Measurements from ENCODE around the gene COPS6.
"Not testable (repeated sequence)": the region's sequence is repeated elsewhere in the genome, so short reads cannot be mapped to it uniquely, and the experiment has no call there.

COPS6 gene

GRCh38 chr7:100126931-100127865 lies 38.4 kb downstream of the COPS6 start, which contains the start of gene MBLAC1:
Gene MBLAC1, plus strand, starts transcription at chr7:100126967. Its CDS starts 429 bp downstream, at chr7:100127396.
- Histone ChIP-seq H3K27ac (peak within 1 kb of the TSS; percentile 87 to 95), H3K4me3 (peak within 1 kb of the TSS; percentile 89)
- no peak for TF ChIP-seq CTCF (IDR thresholded peaks at IDR 0.05)
- peak; percentile 90 for DNase-seq (ENCODE audit: low spot score)

GRCh38 chr7:100127866-100128636 lies 39.3 kb downstream of the COPS6 start:
- Histone ChIP-seq H3K4me3 (peak overlapping the region; percentile 89), H3K27ac (peak overlapping the region; percentile 87 to 95)
- no peak for DNase-seq (ENCODE audit: low spot score)
- TF ChIP-seq CTCF (IDR thresholded peaks at IDR 0.05), result no peak

- no peak for TF ChIP-seq CTCF (IDR thresholded peaks at IDR 0.05)
- H3K4me3 ChIP-seq, result no peak overlapping the region
- no peak for DNase-seq (ENCODE audit: low spot score)
- H3K27ac ChIP-seq, result no peak overlapping the region
Measured at GRCh38 chr7:100128637-100128963, 39.8 kb downstream of the COPS6 start.

- H3K27ac ChIP-seq; DNase-seq (ENCODE audit: low spot score); H3K4me3 ChIP-seq: not testable (repeated sequence)
Measured at GRCh38 chr7:100130220-100130607, 41.4 kb downstream of the COPS6 start.

GRCh38 chr7:100130608-100131453 lies 42.1 kb downstream of the COPS6 start:
- no peak for DNase-seq (ENCODE audit: low spot score)
- peak; percentile 89 for TF ChIP-seq CTCF (IDR thresholded peaks at IDR 0.05)
- H3K27ac ChIP-seq, result no peak overlapping the region
- H3K4me3 ChIP-seq, result peak overlapping the region; percentile 53

GRCh38 chr7:100132126-100132525 lies 43.4 kb downstream of the COPS6 start:
- DNase-seq (ENCODE audit: low spot score), result no peak
- H3K27ac ChIP-seq, result no peak overlapping the region
- H3K4me3 ChIP-seq, result no peak overlapping the region
- no peak for TF ChIP-seq CTCF (IDR thresholded peaks at IDR 0.05)

GRCh38 chr7:100132697-100133151 lies 44.0 kb downstream of the COPS6 start:
- no peak for DNase-seq (ENCODE audit: low spot score)

More at GRCh38 chr7:100132697-100133151, 44.0 kb downstream of the COPS6 start:
- no peak overlapping the region for H3K27ac ChIP-seq
- peak; percentile 49 for TF ChIP-seq CTCF (IDR thresholded peaks at IDR 0.05)
- H3K4me3 ChIP-seq, result no peak overlapping the region

All from coronary artery (tissue), 2 donors.